Immature natural killer cell (primary cell): ENCODE data around the gene NETO2. TPM values are rescaled to one million over a fixed set of nuclear protein-coding genes. Genes with fewer than 3 reads are reported as not detected.

ENCODE experiments used
- DNase-seq, 3 donors: peaks; one replicate each; pipeline ENCODE4 v3.0.0; 2022; ENCODE audit warnings: mixed read lengths in 1 of 3
- H3K27ac Mint-ChIP-seq, 6 donors: one replicate each; pipeline ENCODE4 v1.8.0; 2020; ENCODE audit warnings: mixed read lengths in 6 of 6, mild to moderate bottlenecking in 5 of 6, inconsistent platforms in 4 of 6, moderate library complexity in 3 of 6
- H3K27me3 Mint-ChIP-seq, 3 donors: one replicate each; pipeline ENCODE4 v1.8.0; 2020 to 2021; ENCODE audit warnings: low read depth in 3 of 3, mild to moderate bottlenecking in 3 of 3, mixed read lengths in 3 of 3, moderate library complexity in 3 of 3, inconsistent platforms in 1 of 3
- H3K36me3 Mint-ChIP-seq, 3 donors: one replicate each; pipeline ENCODE4 v1.8.0; 2020; ENCODE audit warnings: mixed read lengths in 3 of 3, inconsistent platforms in 2 of 3, mild to moderate bottlenecking in 2 of 3
- H3K4me1 Mint-ChIP-seq, 2 donors: one replicate each; pipeline ENCODE4 v1.8.0; 2020; ENCODE audit warnings: inconsistent platforms in 2 of 2, mild to moderate bottlenecking in 2 of 2, mixed read lengths in 2 of 2, moderate library complexity in 1 of 2
- H3K4me3 Mint-ChIP-seq, 5 donors: one replicate each; pipeline ENCODE4 v1.8.0; 2020; ENCODE audit warnings: mild to moderate bottlenecking in 5 of 5, mixed read lengths in 5 of 5, inconsistent platforms in 3 of 5, moderate library complexity in 3 of 5
- H3K9me3 Mint-ChIP-seq, 6 donors: one replicate each; pipeline ENCODE4 v1.8.0; 2020; ENCODE audit warnings: mild to moderate bottlenecking in 6 of 6, mixed read lengths in 6 of 6, inconsistent platforms in 4 of 6, moderate library complexity in 3 of 6
- polyA plus RNA-seq, 3 donors: library from polyadenylated mRNA; unstranded; fragments of 300-500 nt; fragmentation: Illumina TruSeq; gene quantifications; one replicate each; pipeline ENCODE4 v1.2.3, GENCODE V29; 2021

NETO2 gene
- polyA plus RNA-seq, 3 donors from 2014 or later: 0.34 to 0.36 TPM; not detected in 1

GRCh38 chr16:47043200-47043599 lies 100.5 kb downstream of the NETO2 start:
- H3K27me3 Mint-ChIP-seq: peaks cover 18 to 34% (median 28%) of the 10 kb centered on the region in 3 donors
- no peaks in the 10 kb centered on the region for H3K9me3 Mint-ChIP-seq
- peaks cover 0 to 4% (median 0%) of the 10 kb centered on the region in 3 donors for H3K36me3 Mint-ChIP-seq
- H3K4me3 Mint-ChIP-seq: no peak overlapping the region
- no peak overlapping the region for H3K27ac Mint-ChIP-seq
- DNase-seq: no peak
- H3K4me1 Mint-ChIP-seq: peaks cover 21 to 24% of the 10 kb centered on the region in 2 donors

- no peak overlapping the region for H3K27ac Mint-ChIP-seq
- H3K9me3 Mint-ChIP-seq: no peaks in the 10 kb centered on the region
These were observed 105.8 kb downstream of the NETO2 start for GRCh38 chr16:47037746-47038458.

DNA sequence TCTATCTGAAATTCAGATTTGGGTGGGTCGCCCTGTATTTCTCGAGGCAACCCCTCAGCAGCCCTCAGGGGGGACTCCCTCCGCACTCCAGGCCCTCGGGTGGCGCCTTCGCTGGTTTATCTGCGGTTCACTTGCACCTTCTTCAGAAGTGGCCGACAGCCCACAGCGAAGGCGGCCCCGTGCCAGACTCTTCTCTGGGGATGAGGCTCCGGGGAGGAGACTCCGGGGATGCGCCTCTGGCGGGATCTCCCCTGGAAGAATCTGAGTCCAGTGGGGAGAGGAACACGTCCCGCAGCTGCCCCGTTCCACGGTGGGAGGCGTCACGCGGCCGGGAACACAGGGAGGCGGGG lies 106.4 kb downstream of the NETO2 start:
- Mint-ChIP-seq H3K4me1 (peaks cover 1 to 5% of the 10 kb centered on the region in 2 donors), H3K4me3 (peak overlapping the region in 4 of 5 donors; percentile 43 to 71 (median 70)), H3K27ac (no peak overlapping the region), H3K27me3 (peaks cover 17 to 30% (median 25%) of the 10 kb centered on the region in 3 donors), H3K9me3 (no peaks in the 10 kb centered on the region), H3K36me3 (no peaks in the 10 kb centered on the region)
- DNase-seq: no peak

More at GRCh38 chr16:47037746-47038458, 105.8 kb downstream of the NETO2 start:
- Mint-ChIP-seq H3K4me3 (peak overlapping the region; percentile 18 to 71 (median 65)), H3K4me1 (peaks cover 7 to 8% of the 10 kb centered on the region in 2 donors), H3K27me3 (peaks cover 17 to 29% (median 28%) of the 10 kb centered on the region in 3 donors), H3K36me3 (peaks cover 0 to 4% (median 0%) of the 10 kb centered on the region in 3 donors)
- DNase-seq: peak; percentile 80 to 82 (median 82)

DNA sequence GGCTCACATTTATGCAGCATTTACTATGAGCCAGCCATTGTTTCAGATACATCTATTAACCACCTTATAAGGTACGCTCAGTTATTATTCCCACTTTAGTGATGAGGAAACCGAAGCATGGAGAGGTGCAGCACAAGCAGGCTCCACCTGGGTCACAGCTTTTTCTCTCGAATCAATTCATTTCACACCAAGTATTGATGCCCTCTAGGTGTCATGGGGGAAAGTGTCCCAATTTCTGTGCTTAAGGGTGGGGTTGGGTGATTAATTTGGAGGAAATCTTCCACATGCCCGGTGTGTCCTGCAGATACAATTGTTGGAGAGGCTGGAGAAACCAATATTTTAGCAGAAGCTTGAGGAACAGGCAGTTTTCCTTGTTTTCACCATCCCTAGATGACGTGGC lies 107.5 kb downstream of the NETO2 start:
- Mint-ChIP-seq H3K9me3 (no peaks in the 10 kb centered on the region), H3K36me3 (no peaks in the 10 kb centered on the region), H3K27me3 (peaks cover 14 to 22% (median 21%) of the 10 kb centered on the region in 3 donors), H3K27ac (no peak overlapping the region), H3K4me1 (peaks cover 0 to 5% of the 10 kb centered on the region in 2 donors), H3K4me3 (peak overlapping the region in 4 of 5 donors; percentile 18 to 64 (median 54))
- no peak for DNase-seq

- Mint-ChIP-seq H3K36me3 (no peaks in the 10 kb centered on the region), H3K27ac (no peak overlapping the region), H3K9me3 (no peaks in the 10 kb centered on the region), H3K4me3 (no peak overlapping the region), H3K4me1 (peaks cover 0 to 5% of the 10 kb centered on the region in 2 donors), H3K27me3 (peaks cover 12 to 20% (median 20%) of the 10 kb centered on the region in 3 donors)
- no peak for DNase-seq
These were observed 108.3 kb downstream of the NETO2 start for GRCh38 chr16:47035436-47035835.

DNA sequence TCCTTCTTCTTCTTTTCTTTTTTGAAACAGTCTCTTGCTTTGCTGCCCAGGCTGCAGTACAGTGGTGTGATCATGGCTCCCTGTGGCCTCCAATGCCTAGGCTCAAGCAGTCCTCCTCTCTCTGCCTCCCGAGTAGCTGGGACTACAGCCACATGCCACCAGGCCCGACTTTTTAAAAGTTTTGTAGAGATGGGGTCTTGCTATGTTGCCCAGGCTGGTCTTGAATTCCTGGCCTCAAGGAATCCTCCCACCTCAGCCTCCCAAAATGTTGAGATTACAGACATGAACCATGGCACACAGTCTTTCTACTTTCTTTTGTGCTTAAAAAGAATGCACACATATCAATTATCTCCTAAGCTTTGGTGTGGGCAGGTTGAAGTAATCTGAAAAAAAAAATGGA lies 109.3 kb downstream of the NETO2 start:
- no peak for DNase-seq
- no peaks in the 10 kb centered on the region for H3K9me3 Mint-ChIP-seq
- H3K27ac Mint-ChIP-seq: no peak overlapping the region
- H3K27me3 Mint-ChIP-seq: peaks cover 8 to 19% (median 16%) of the 10 kb centered on the region in 3 donors
- H3K36me3 Mint-ChIP-seq: no peaks in the 10 kb centered on the region
- peaks cover 0 to 5% of the 10 kb centered on the region in 2 donors for H3K4me1 Mint-ChIP-seq
- no peak overlapping the region for H3K4me3 Mint-ChIP-seq

DNA sequence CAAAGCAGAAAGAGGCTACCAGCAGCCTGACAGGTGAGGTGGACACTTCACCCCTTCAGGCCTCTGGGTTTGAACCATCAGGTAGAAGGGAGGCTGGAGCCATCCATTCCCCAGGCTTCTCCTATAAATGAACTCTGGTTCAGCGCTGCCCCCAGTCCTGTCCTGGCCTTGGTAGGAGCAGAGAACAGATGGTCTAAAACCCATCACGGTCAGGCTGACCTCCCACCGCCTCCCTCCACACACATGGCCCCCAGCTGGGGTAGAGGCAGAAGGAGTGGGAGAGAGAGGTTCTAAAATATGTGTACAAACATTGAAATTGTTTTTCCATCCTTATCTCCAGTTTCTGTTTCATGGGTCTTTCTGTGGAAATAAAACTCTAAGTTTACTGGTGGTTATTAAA lies 110.6 kb downstream of the NETO2 start:
- no peak for DNase-seq
- Mint-ChIP-seq H3K27me3 (peaks cover 7 to 18% (median 13%) of the 10 kb centered on the region in 3 donors), H3K4me1 (peaks cover 0 to 3% of the 10 kb centered on the region in 2 donors), H3K27ac (no peak overlapping the region), H3K9me3 (no peaks in the 10 kb centered on the region), H3K4me3 (no peak overlapping the region), H3K36me3 (no peaks in the 10 kb centered on the region)

DNA sequence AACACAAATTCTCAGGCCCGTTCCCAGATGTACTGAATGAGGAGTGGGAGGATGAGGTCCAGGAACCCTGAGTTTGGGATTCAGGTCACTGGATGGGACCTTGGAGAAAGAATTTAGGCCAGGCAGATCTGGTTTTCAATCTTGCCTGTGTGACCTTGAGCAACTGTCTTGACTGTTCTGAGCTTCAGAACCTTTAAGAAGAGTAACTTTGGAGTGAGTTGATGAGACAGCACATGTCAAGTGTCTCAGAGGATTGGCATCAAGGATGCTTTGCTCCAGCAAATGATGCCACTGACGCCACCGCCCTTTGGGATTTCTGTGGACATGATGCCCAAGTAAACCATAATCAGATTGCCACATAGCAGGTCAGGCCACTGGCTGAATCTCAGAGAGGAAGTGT lies 114.0 kb downstream of the NETO2 start:
- Mint-ChIP-seq H3K27ac (no peak overlapping the region), H3K27me3 (peaks cover 2 to 9% (median 7%) of the 10 kb centered on the region in 3 donors), H3K4me3 (no peak overlapping the region), H3K4me1 (no peaks in the 10 kb centered on the region), H3K36me3 (no peaks in the 10 kb centered on the region), H3K9me3 (no peaks in the 10 kb centered on the region)
- no peak for DNase-seq

DNA sequence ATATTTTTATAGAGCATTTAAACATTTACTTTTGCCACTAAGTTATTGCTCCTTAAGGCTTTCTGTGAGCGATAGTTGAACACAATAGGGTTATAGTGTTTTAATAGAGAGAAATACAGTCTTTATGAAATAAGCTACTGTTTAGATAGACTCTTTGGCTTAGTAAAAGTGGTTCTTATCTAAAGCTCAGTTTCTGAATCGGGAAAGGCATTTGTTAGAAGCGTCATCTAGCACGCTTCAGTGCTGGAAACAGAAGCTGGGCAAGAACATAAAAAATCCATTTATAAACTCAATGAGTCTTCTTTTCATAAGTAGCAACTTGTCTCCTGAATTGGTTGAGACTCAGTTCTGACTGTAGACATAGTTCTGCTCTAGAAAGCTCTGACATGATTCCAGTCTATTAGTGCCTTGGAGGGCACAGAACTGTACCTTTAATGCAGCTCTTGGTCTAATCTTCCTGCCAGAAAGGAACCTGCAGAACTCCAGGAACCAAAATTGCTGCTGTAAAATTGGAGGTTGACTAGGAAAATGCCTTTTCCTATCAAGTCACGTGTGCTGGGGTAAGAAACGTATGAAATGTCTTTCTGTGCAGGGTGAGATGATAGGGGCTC lies 114.9 kb downstream of the NETO2 start:
- H3K9me3 Mint-ChIP-seq: no peaks in the 10 kb centered on the region
- no peak overlapping the region for H3K4me3 Mint-ChIP-seq
- no peaks in the 10 kb centered on the region for H3K36me3 Mint-ChIP-seq
- DNase-seq: no peak
- H3K4me1 Mint-ChIP-seq: no peaks in the 10 kb centered on the region
- no peak overlapping the region for H3K27ac Mint-ChIP-seq
- peaks cover 2 to 9% (median 7%) of the 10 kb centered on the region in 3 donors for H3K27me3 Mint-ChIP-seq

Other genes starting within 250 kb of the NETO2 start
- gene DNAJA2, start 170.3 kb downstream of the NETO2 start, polyA plus RNA-seq: 10 to 100 TPM; 49.1 to 67.1 (median 57.4) TPM